NCI-H2107 treated with DMSO at 0.1 percent for 48 hours (cell line): Measurements from ENCODE around the gene MIAT.

Source experiments
- DNase-seq: peaks from one replicate; lab custom pipeline; 2025; ENCODE audit not compliant: unreplicated experiment; lab: John Stamatoyannopoulos, UW

The MIAT gene

DNA sequence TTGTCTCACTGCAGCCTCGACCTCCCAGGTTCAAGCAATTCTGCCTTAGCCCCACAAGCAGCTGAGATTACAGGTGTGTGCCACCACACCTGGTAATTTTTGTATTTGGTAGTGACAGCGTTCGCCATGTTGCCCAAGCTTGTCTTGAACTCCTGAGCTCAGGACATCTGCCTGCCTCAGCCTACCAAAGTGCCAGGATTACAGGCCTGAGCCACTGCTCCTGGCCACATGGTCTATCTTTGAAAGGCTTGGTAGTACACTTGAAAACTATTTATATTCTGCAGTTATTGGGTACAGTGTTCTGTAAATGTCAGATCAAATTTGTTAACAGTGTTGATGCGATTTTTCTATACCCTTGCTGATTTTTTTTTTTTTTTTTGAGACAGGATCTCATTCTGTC, 26.1 kb upstream of the MIAT start:
- no peak for DNase-seq

DNA sequence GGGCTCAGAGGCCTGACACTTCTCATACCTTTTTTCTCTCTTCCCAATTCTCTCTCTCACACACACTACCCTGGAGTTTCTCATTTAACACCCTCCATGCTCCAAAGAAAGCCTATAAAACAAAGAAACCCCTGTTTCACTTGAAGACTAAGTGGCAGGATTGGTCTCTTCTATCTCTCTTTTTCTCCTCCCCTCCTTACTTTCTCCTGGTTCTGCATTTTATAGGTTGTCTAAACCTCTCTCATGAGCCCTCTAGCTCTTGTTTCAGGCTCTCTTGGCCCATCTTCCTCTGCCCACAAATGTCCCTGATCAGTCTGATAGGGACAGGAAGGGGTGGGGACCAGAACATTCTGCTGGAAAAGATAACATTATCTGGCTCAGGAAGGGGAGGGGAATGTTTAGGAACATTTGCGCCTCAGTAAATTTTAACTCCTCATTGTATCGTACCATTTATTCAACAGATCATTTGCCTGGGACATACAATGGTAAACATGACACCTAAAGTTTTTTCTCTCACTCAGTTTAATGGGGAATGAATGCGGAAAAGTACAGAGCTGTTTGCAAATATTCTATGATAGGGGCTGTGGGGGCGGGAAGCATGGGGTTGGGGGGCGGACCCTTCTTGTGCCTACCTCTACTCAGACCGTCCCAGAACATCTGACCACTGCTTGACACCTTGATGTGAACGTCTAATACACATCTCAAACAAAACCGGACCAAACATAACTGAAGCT, 24.8 kb upstream of the MIAT start:
- DNase-seq, result no peak

DNA sequence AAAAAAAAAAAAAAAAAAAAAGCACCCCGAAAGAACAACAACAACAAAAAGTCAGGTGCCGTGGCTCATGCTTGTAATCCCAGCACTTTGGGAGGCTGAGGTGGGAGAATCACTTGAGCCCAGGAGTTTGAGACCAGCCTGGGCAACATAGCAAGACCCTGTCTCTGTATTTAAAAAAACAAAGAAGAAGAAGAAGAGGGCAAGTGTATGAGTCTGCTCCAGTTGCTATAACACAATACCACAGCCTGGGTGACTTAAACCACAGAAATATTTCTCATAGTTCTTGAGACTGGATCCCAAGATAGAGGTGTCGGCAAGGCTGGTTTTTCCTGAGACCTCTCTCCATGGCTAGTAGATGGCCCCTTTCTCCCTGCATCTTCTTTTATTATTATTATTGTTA, 23.2 kb upstream of the MIAT start:
- no peak for DNase-seq

DNA sequence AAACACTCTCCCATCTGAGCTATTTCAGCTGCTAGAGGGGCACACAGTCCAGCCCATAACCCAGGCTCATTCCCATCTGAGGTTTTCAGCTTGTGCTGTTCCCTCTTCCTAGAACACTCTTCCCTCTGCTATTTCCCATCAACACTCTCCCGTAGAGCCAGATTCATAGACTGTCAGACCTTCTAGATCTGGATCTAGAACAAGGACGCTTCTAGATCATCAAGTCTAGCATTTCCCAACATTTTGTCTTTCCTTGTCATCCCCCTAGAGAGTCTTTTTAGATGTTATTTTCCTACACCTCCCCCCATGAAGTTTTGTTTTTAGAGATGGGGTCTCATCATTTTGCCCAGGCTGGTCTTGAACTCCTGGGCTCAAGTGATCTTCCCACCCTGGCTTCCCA, 22.3 kb upstream of the MIAT start:
- DNase-seq, result no peak

DNA sequence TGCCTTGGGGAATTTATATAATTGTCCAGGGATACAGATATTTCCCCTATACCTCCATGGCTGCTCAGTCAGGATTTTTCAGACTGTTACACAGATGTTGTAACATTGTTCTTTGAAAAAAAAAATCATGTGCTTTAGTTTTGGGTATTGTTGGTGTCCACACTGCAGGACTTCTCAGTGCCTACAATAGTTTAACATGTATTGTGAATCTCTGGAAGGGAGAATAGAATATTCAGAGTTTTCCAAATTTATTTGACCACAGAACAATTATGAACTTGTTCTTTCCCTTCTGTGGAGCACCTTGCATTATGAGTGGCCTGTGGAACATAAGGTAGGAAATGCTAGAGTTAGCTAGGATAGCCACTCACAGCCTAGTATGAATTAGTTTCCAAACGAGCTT, 21.1 kb upstream of the MIAT start:
- DNase-seq, result no peak

DNA sequence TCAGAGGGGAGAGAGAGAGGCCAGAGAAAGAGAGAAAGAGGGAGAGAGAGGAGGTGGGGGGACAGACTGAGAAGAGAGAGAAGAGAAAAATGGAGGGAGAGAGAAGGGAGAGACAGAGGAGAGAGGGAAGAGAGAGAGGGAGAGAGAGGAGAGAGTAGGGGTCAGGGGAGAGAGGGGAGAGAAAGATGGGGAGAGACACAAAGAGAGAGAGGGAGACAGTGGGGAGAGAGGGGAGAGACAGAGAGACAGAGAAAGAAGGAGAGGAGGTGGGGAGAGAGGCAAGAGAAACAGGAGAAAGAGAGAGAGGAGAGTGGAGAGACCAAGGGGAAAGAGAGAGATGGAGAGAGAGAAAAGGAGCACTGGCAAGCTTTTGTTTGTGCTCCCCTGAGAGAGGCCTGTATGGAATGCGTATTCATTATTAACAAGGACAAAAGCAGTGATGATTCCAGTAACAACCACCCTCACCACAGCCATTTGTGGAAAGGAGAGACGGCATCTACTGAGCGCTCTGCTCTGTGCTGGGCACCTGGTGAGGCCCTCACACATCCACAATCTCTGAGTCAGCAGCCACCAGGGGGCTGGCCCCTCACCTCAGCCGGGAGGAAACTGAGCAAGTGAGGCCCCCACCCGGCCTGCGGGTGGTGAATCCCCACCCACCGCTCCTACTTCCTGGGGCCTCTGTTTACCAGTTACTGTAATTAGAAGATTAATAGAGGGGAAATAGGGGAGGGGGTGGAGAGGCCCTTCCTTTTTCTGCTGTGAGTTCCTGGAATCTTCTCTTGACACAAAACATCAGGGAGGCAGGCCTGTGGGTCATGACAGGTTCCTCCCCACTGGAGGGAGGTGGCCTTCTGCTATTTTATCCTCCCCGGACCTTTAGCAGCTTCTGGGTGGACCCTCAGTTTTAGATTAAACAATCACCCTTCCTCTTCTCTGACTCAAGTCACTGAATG, 14.6 kb upstream of the MIAT start:
- DNase-seq, result peak; percentile 61

DNA sequence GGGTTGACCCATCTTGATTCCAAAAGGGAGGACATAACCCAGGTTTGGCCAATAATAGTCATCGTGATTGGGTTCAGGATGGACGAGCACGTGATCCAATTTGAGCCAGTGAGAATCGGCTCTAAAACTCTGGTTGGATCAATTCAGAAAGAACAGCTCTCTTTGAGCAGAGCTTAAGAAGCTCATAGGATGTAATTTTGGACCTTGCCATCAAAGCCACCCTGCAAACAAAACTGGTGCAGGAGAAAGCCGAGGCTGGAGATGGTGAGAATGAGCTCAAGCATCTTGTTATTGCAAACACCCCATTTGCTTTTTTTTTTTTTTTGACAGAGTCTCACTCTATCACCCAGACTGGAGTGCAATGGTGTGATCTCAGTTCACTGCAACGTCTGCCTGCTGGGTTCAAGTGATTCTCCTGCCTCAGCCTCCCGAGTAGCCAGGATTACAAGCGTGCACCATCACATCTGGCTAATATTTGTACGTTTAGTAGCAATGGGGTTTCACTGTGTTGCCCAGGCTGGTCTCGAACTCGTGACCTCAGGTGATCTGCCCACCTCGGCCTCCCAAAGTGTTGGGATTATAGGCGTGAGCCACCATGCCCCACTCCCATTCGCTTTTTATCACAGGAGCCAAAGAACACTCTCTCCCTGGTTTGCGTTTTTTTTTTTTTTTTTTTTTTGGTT, 13.8 kb upstream of the MIAT start:
- DNase-seq, result no peak

DNA sequence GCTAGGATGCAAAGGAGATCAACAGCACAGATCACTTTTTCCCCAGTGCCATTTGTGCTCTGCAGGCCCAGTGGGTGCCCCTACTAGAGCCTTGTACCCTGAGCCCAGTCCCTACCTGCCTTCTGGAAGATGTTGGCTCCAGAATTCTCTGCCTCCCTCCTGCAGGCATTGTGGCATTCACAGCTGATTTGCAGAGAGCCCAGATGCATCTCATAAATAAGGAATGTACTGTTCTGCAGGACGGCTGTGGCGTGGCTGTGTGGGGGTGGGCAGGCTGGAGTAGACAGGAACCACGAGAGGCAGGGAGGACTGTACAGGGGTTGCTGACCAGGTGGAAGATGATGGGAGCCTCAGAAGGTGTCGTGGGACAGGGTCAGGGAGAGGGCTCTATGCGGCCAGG, 11.2 kb upstream of the MIAT start:
- DNase-seq, result peak; percentile 38

DNA sequence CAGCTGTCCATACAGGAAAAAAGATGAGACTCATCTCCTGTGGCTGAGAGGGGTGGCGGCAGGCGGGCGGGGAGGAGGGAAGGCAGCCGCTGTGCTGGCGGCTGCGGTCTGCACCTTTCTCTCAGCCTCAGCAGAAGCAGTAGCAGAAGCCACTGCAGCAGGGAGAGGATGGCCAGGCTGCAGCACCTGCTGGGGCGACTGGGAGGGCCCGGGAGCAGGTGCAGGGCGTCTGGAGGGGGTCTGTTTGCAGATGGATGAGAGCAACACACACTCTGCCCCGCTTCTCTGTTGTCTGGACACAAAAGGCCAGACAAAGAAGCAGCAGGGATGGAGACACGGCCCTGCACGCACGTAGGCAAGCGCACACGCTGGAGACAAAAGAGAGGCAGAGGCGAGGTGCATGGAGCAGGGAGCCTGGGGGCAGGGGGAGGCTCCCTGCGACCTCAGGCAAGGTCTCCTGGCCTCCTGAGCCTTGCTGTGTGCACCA, 9.3 kb upstream of the MIAT start:
- peak; percentile 79 for DNase-seq

DNA sequence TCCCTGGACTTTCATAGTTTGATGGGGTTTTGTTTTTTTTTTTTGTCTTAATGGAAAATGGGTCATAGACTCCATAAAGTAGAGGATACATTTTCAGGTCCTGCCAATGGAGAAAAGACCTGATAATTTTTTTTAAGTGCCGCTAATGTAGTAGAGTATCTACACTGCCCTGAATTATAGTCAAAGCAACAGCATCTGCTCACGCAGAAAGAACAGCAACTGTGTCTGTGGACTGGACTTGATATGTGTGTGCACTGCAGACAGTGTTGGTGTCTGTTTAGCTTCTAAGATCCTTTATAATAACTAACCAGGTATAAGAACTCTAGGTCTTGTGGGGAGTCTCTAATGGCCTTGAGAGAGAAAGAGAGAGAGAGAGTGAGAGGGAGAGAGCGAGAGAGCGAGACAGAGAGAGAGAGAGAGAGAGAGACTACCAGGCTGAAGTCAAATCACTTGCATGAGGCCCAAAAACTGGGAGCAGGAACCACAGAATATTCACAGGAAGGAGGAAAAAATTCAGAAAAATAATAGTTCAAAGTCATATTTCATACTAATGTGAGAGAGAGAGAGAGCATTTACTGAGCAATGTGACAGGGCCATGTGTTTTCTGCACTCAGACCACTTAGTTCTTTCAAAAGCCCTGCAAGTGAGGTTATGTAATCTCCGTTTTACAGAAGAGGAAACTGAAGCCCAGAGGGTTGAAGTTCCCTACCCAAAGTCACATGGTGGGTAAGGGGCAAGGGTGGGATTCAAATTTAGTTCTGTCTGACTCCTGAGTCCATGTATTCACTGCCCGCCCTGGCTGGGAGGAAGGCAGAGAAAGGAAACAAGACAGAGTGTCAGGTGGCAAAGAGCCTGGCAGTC, 8.6 kb upstream of the MIAT start:
- DNase-seq, result peak; percentile 28

DNA sequence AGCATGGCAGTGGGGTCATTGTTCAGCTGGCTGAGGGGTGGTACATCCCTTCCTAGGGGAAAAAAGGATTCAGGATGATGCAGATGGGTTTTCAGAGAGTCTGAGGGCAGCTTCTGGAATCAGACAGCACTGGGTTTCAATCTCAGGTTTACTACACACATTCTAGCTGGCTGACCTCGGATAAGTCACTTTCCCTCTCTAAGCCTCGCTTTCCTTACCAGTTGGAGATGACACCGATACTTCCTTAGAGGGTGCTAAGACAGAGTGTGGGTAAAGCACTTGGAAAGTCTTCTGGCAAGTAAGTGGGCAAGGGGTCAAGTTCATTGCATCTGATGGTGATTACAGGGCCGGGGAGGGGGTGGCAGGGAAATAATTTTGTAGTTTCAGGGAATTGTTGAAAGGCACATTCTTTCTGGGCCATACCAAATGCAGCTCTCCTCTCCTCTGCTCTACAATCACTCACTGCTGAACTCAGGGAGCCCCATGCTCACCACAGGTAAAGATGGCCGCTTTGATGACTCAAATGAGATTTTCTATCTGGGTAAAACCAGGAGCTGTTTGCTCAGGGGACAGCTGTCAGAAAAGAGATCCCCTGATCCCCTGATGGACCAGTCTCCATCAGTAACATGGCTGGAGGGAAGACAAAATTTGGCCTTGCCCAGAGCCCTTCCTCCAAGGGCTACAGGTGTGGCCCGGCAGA, 6.5 kb upstream of the MIAT start:
- DNase-seq, result no peak

DNA sequence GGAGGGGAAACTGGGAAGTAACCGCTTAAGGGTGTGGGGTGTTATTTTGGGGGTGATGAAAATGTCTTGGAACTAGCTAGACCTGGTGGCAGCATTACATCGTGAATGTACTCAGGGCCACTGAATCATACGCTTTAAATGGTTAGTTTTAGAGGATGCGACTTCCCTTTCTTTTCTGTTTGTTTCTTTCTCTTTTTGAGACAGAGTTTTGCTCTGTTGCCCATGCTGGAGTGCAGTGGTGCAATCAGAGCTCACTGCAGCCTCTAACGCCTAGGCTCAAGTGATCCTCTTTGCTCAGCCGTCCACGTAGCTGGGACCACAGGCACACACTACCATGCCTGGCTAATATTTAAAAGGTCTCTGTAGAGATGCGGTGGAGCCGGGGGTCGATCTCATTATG, 5.6 kb upstream of the MIAT start:
- no peak for DNase-seq

DNA sequence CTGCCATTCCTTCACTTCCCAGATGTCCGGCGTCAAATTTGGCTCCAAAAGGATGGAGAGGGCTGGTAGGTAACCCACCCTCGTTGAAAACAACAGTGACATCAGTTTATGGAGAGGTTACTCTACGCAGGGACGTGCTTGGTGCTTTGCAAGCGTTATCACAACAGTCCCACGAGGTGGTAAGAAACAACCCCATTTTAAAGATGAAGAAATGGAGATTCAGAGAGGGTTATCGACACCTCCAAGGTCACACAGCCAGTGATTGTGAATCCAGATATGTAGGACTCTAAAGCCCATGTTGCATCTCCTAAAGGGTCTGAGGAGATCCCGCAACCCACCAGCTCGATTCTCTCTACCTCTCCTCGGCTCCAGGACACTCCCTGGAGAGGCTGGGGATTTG, 773 bp downstream of the MIAT start:
- no peak for DNase-seq

DNA sequence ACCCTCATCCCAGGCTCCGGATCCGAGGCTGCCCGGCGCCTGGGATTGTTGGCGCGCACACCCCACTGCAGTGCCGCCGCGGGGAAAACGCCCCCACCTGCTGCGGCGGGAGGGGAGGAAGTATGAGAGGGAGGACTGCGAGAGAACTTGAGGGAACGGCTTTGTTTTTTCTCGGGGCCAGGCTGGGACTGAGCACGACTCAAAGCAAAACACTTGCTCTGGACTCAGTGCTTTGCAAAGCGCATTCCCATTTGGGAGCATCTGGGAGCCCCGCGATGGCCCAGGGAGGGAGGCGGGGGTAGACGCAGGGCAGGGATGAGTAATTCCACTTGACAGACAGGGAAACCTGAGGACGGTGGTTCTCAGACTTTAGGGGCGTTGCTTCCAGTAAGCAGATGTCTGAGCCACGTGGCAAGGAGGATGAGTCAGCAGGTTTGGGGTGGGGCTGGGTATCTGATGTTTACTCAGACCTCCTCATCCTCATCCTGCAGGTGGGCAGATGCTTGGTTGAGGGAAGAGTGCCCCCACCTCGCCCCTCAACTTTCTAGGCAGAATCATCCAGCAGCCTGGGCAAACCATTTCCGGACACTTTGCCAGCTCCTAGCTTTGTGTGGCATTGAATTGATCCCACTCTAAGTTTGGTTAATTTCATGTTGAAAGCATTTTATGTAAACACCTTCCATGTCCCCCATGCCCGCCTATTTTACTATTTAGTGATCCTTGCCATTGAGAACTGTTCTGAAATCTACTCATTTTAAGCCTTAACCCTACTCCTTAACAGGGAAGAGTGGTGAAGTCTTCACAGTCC, 1.5 kb downstream of the MIAT start:
- peak; percentile 70 for DNase-seq

DNA sequence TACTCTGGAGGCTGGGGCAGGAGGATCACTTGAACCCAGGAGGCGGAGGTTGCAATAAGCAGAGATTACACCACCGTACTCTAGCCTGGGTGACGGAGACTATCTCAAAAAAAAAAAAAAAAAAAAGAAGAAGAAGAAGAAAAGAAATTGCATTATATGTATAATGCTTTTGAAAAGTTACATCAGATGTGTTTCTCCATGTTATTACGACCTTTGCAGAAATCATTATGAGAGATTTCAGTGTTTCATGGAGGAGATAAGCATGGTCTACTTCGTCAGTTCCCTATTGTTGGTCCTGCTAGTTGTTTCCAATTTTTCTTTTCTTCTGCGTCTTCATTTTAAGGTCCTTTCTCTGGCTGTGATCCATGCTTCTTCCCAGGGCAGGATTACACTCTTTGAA, 3.0 kb downstream of the MIAT start:
- no peak for DNase-seq

DNA sequence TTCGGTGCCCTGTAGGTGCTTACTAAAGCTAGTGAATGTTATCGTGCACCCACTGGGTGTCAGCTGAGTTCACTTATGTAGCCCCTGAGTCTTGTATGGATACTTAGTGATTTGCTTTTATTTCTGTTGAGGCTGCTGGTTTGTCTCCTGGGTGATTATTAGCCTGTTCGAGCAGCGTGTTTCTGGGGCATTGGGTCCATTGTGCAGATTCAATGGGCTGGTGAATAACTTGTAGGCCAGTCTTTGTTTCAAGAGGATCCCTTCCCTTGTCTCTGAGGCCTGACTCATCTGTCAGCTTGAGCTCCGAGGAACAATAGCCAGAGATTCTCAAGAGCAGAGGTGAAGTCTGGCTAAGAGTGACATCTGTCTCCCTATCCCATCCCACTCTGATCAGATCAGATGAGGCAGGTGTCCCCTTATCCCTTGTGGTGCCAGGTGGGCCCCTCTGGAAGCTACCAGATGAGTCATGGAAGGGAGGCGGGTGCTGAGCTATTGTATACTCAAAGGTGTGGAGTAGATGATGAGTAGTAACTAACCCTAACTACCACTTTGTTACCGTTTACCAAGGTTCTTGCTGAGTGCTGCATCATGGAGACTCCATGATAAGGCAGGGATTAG, 3.7 kb downstream of the MIAT start:
- peak; percentile 23 for DNase-seq

DNA sequence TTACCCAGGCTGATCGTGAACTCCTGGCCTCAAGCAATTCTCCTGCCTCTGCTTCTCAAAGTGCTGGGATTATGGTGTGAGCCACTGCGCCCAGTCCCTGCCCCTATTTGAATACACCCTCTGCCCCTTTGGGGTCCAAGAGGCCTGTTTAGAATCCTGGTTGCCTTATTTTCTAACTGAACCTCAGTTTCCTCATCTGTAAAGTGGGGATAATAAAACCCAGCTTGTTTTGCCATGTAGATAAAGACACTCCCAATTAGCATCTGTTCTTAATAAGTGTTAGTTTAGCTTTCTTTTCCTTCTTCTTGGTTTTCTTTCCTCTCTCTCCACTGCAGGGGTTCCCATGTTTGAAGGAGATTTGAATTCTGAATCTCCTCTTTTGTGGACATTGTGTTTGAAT, 4.8 kb downstream of the MIAT start:
- DNase-seq, result no peak

DNA sequence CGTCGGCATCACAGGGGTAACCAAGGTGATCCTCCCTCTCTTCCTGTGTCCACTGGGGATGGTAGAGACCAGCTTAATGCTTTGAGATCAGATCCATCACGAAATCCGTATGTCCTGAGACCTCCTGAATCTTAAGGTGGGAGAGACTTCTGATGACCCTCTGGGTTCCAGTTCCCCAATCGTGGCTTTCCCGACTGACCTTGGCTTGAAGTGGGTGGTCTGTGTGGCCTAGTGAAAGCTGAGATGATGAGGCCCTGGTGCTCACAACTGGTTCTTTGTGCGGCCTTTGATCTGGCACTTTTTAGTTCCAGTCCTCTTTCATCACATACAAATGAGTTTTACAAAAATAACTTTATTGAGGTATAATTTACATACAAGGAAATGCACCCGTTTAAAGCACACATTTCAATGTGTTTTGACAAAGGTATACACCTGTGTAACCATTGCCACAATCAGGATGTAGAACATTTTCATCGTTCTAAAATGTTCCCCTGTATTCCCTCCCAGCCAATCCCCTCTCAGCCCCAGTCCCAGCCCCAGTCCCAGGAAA, 6.1 kb downstream of the MIAT start:
- DNase-seq, result no peak
